K562 (cell line): ENCODE results near the gene CD244. TPM values are rescaled to one million over a fixed set of nuclear protein-coding genes. Genes with fewer than 3 reads are reported as not detected.
"Not testable (repeated sequence)": the region's sequence is repeated elsewhere in the genome, so short reads cannot be mapped to it uniquely, and the experiment has no call there.

ENCODE experiments used
- ATAC-seq: fragments of 200-7000 bp; cut with Tn5 transposase; 3 replicates; pipeline ENCODE4 v1.9.1; 2020; ENCODE audit warnings: moderate library complexity
- BruUV-seq: library from RNA; stranded (reverse); fragments of 400-500 nt; replicated peaks from 2 replicates; lab custom pipeline; 2021; lab: Mats Ljungman, UMichigan
- CTCF ChIA-PET: fragments of 300-600 bp; formaldehyde crosslinking; extraction: SDS; loops from one replicate; lab custom pipeline; 2021; ENCODE audit warnings: low intra/inter-chr PET ratio; lab: Yijun Ruan, JAX
- POLR2A ChIA-PET: fragments of 300-600, 350-650 bp; sonication (Branson Sonifier 250); formaldehyde crosslinking; extraction: SDS; loops from one replicate; lab custom pipeline; 2021; ENCODE audit warnings: antibody characterized with exemption, inconsistent platforms; lab: Yijun Ruan, JAX
- DNase-seq, 4 experiments: peaks; one replicate each; pipeline versions ENCODE4 v3.0.0 to v3.0.0-alpha.2; 2011 to 2018; ENCODE audit warnings: low spot score in 3 of 4, mixed read lengths in 3 of 4; ENCODE audit errors: extremely low read depth in 1 of 4
- FAIRE-seq: peaks from 2 replicates; lab custom pipeline; 2011; peaks lifted over from hg19 to GRCh38; lab: Jason Lieb, UNC
- H2AFZ ChIP-seq: 2 replicates; pipeline ENCODE4 v1.6.0; 2011; ENCODE audit warnings: low read depth, low read length, control low read depth, inconsistent platforms
- H3K27ac ChIP-seq: fragments of 200-600 bp; 3 replicates; pipeline ENCODE4 v1.8.0; 2011; ENCODE audit warnings: low read depth, mild to moderate bottlenecking, control low read depth, inconsistent platforms, low read length, moderate library complexity, mixed read lengths; ENCODE audit errors: extremely low read depth
- H3K27me3 ChIP-seq, 2 experiments: fragments of 300-600 bp in 1 of 2; 2 replicates in 1 of 2; 3 replicates in 1 of 2; pipeline versions ENCODE4 v1.6.0 to v1.8.0; 2011; ENCODE audit warnings: inconsistent platforms in 2 of 2, low read length in 2 of 2, mild to moderate bottlenecking in 1 of 2, mixed read lengths in 1 of 2, moderate library complexity in 1 of 2; ENCODE audit not compliant: control insufficient read depth in 2 of 2, insufficient read depth in 2 of 2
- H3K36me3 ChIP-seq: fragments of 300-600 bp; 3 replicates; pipeline ENCODE4 v1.8.0; 2011; ENCODE audit warnings: mild to moderate bottlenecking, low read length, inconsistent platforms; ENCODE audit not compliant: control insufficient read depth, insufficient read depth
- H3K4me1 ChIP-seq, 2 experiments: fragments of 200-600 bp in 1 of 2; replicated peaks in 1 of 2; 2 replicates in 1 of 2; 3 replicates in 1 of 2; pipeline versions ENCODE4 v1.5.1 to v1.8.0; 2011; ENCODE audit warnings: inconsistent platforms in 2 of 2, low read length in 2 of 2, mild to moderate bottlenecking in 1 of 2, mixed read lengths in 1 of 2, moderate library complexity in 1 of 2; ENCODE audit not compliant: control insufficient read depth in 2 of 2, insufficient read depth in 2 of 2
- H3K4me2 ChIP-seq: 2 replicates; pipeline ENCODE4 v1.6.1; 2011; ENCODE audit warnings: low read length, control low read depth, inconsistent platforms, mixed read lengths; ENCODE audit not compliant: insufficient read depth
- H3K4me3 ChIP-seq: fragments of 200-600 bp; sonication (generic), shearing (Covaris generic); 2 replicates; pipeline ENCODE4 v1.5.1; 2016; ENCODE audit warnings: control low read depth, inconsistent platforms
- H3K79me2 ChIP-seq: fragments of 200-600 bp; 3 replicates; pipeline ENCODE4 v1.8.0; 2011; ENCODE audit warnings: low read length, inconsistent platforms; ENCODE audit not compliant: control insufficient read depth, insufficient read depth
- H3K9ac ChIP-seq, 2 experiments: 2 replicates each; pipeline versions ENCODE4 v1.6.0 to v1.6.1; 2011; ENCODE audit warnings: low read depth in 2 of 2, low read length in 2 of 2, control low read depth in 1 of 2, inconsistent platforms in 1 of 2, mild to moderate bottlenecking in 1 of 2, mixed read lengths in 1 of 2; ENCODE audit not compliant: insufficient read depth in 1 of 2
- H3K9me1 ChIP-seq: one replicate; pipeline ENCODE4 v1.6.0; 2011; ENCODE audit warnings: inconsistent platforms, mild to moderate bottlenecking, low read length, moderate library complexity; ENCODE audit not compliant: control insufficient read depth, insufficient read depth
- H3K9me3 ChIP-seq: replicated peaks from 2 replicates; pipeline ENCODE4 v1.5.1; 2011; ENCODE audit warnings: low read depth, low read length, inconsistent platforms; ENCODE audit not compliant: control insufficient read depth, insufficient read depth
- H4K20me1 ChIP-seq: replicated peaks from 2 replicates; pipeline ENCODE4 v1.6.1; 2011; ENCODE audit warnings: low read length, inconsistent platforms, mixed read lengths; ENCODE audit not compliant: control insufficient read depth, insufficient read depth
- PHF21A ChIP-seq: fragments of 450-650 bp; IDR thresholded peaks from 2 replicates; pipeline ENCODE4 v1.6.1; 2017; ENCODE audit warnings: low read depth, borderline replicate concordance
- SRSF3 ChIP-seq: fragments of 200-400 bp; formaldehyde crosslinking; IDR thresholded peaks from 2 replicates; pipeline ENCODE4 v1.6.1; 2016; ENCODE audit warnings: mild to moderate bottlenecking, low read length, moderate library complexity; ENCODE audit not compliant: insufficient read depth
- ZC3H4 ChIP-seq: sonication (generic); formaldehyde crosslinking; IDR thresholded peaks from 2 replicates; pipeline ENCODE4 v1.9.0; 2021; ENCODE audit warnings: missing genetic modification reagents, borderline replicate concordance
- WGBS: fragments of 100-300 bp; shearing (Covaris generic); methylation state at CpG from one replicate; pipeline ENCODE4 v1.1.6; 2016; ENCODE audit warnings: low coverage, mixed read lengths; ENCODE audit not compliant: insufficient coverage; ENCODE audit errors: missing lambda C conversion rate; 5-methylcytosine and 5-hydroxymethylcytosine counted together
- in situ Hi-C: fragments of 300-500 bp; cut with MboI; formaldehyde crosslinking; loops from 4 replicates; pipeline ENCODE4 v1.15.0; 2018; ENCODE audit warnings: inconsistent platforms, mixed read lengths
- intact Hi-C: fragments of 100-400 bp; cut with micrococcal nuclease; formaldehyde crosslinking; loops from 2 replicates; pipeline ENCODE4 v1.14.2; 2022
- polyA plus RNA-seq, 8 experiments: library from polyadenylated mRNA; depleted of rRNA in 4 of 8; stranded (reverse) in 5 of 8; unstranded in 3 of 8; fragments of >200 nt; fragmentation: Nextera tagmentation in 2 of 8; fragmentation: Illumina TruSeq in 1 of 8; extraction: Ambion mirVana in 2 of 8; extraction: Trizol in 1 of 8; gene quantifications; 2 replicates each; pipeline versions ENCODE4 v1.2.1 to v1.2.3, GENCODE V29; 2011 to 2014; ENCODE audit warnings: inconsistent platforms in 1 of 8, missing spikeins in 1 of 8
- total RNA-seq, 7 experiments: library from RNA; depleted of rRNA in 6 of 7; stranded (reverse); fragments of >200 nt in 6 of 7; fragmentation: Illumina TruSeq in 2 of 7; extraction: Trizol in 2 of 7; gene quantifications; 2 replicates each; pipeline versions ENCODE4 v1.2.1 to v1.2.3, GENCODE V29; 2011 to 2021; ENCODE audit warnings: low replicate concordance in 1 of 7
- TF ChIP-seq, protein P1 (sequence below): sonication (generic); formaldehyde crosslinking; IDR thresholded peaks from 2 replicates; pipeline ENCODE4 v1.8.0; 2022; ENCODE audit warnings: missing genetic modification reagents, mild to moderate bottlenecking, borderline replicate concordance

CD244 gene
- total and polyA plus RNA-seq, 9 of the 15 experiments (the other 6 are each of a cell fraction or from before 2014, with no cell fraction given), result not detected

- Histone ChIP-seq H3K4me3 (no peak overlapping the region), H3K36me3 (no peaks in the 10 kb centered on the region), H4K20me1 (no peaks in the 10 kb centered on the region), H3K9ac (no peak overlapping the region), H3K4me1 (no peaks in the 10 kb centered on the region; a peak in 1 of 5 replicates), H2AFZ (no peak overlapping the region), H3K9me3 (no peaks in the 10 kb centered on the region), H3K9me1 (no peaks in the 10 kb centered on the region), H3K27me3 (peaks cover 0 to 15% of the 10 kb centered on the region in 2 experiments; a peak in 2 of 5 replicates), H3K4me2 (no peak overlapping the region), H3K27ac (no peak overlapping the region), H3K79me2 (no peaks in the 10 kb centered on the region)
- TF ChIP-seq PHF21A (no peak), ZC3H4 (CRISPR knock-in tag) (no peak), SRSF3 (no peak)
- TF ChIP-seq, protein P1, sequence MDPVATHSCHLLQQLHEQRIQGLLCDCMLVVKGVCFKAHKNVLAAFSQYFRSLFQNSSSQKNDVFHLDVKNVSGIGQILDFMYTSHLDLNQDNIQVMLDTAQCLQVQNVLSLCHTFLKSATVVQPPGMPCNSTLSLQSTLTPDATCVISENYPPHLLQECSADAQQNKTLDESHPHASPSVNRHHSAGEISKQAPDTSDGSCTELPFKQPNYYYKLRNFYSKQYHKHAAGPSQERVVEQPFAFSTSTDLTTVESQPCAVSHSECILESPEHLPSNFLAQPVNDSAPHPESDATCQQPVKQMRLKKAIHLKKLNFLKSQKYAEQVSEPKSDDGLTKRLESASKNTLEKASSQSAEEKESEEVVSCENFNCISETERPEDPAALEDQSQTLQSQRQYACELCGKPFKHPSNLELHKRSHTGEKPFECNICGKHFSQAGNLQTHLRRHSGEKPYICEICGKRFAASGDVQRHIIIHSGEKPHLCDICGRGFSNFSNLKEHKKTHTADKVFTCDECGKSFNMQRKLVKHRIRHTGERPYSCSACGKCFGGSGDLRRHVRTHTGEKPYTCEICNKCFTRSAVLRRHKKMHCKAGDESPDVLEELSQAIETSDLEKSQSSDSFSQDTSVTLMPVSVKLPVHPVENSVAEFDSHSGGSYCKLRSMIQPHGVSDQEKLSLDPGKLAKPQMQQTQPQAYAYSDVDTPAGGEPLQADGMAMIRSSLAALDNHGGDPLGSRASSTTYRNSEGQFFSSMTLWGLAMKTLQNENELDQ (CRISPR knock-in tag), result no peak
- WGBS, result 57% methylated on average over 11 of the region's 11 CpGs
- no TSS peak for BruUV-seq
- DNase-seq (no peak), FAIRE-seq (no peak), ATAC-seq (no peak)
- intact Hi-C loops, result no loop called here
- in situ Hi-C loops, result no loop called here
- ChIA-PET POLR2A (no interaction called here), CTCF (no interaction called here)
Observed at GRCh38 chr1:160789051-160789701, 73.5 kb downstream of the CD244 start.

DNA sequence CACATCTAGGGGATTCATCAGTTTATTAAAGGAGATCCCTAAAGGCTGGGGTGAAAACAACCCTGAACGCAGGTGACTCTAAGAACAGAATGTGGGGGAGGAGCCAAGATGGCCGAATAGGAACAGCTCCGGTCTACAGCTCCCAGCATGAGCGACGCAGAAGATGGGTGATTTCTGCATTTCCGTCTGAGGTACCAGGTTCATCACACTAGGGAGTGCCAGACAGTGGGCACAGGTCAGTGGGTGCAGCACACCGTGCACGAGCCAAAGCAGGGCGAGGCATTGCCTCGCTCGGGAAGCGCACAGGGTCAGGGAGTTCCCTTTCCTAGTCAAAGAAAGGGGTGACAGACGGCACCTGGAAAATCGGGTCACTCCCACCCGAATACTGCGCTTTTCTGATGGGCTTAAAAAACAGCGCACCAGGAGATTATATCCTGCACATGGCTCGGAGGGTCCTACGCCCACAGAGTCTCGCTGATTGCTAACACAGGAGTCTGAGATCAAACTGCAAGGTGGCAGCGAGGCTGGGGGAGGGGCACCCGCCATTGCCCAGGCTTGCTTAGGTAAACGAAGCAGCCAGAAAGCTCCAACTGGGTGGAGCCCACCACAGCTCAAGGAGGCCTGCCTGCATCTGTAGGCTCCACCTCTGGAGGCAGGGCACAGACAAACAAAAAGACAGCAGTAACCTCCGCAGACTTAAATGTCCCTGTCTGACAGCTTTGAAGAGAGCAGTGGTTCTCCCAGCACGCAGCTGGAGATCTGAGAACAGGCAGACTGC lies 79.5 kb downstream of the CD244 start:
- H3K4me2 ChIP-seq, in situ Hi-C loops, ATAC-seq, DNase-seq, H3K9ac ChIP-seq, H3K36me3 ChIP-seq, CTCF ChIA-PET, H2AFZ ChIP-seq, POLR2A ChIA-PET, BruUV-seq, H3K79me2 ChIP-seq, H3K9me3 ChIP-seq, FAIRE-seq, H3K4me3 ChIP-seq, intact Hi-C loops, H3K27ac ChIP-seq, H4K20me1 ChIP-seq, H3K4me1 ChIP-seq, H3K9me1 ChIP-seq: not testable (repeated sequence)
- 6% methylated on average over 15 of the region's 25 CpGs for WGBS
- peaks cover 0 to 17% of the 10 kb centered on the region in 2 experiments; a peak in 1 of 5 replicates for H3K27me3 ChIP-seq
